ENCODE measurements around the gene CCDC40.

- TF ChIP-seq CTCF (IDR thresholded peaks at IDR 0.05): no peak
- TF ChIP-seq POLR2A (IDR thresholded peaks at IDR 0.05): no peak
- no peak for TF ChIP-seq POLR2AphosphoS5 (IDR thresholded peaks at IDR 0.05)
- TF ChIP-seq EP300 (IDR thresholded peaks at IDR 0.05): no peak
These were observed 71.9 kb downstream of the CCDC40 start for GRCh38 chr17:80108036-80108971.

All from stomach (tissue), 4 donors.